ENCODE measurements around the gene AKR1B1.

Gene AKR1B1

DNA sequence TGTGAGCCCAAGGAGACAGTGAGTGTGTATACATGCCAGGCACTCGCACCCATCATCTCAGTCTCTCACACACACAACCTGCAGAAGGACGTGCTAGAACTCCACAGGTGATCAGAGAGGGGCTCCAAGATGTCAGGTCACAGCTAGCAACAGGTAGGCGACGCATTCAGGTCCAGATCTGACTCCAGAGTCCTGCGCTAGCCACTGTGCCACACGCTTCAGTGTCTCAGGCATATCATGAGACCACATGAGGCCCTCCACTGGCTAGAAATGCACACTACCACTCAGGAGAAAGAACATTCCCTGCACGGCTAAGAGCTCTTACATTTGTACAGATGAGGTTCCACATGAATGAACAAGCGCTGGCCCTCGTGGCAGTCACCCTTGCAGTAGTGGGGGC, 11.5 kb downstream of the AKR1B1 start:
- no peaks in the 10 kb centered on the region for H3K9me2 ChIP-seq (replicated peaks; ENCODE audit: insufficient read depth, low read length)
- no peak overlapping the region for H3K9ac ChIP-seq (ENCODE audit: low read length)

DNA sequence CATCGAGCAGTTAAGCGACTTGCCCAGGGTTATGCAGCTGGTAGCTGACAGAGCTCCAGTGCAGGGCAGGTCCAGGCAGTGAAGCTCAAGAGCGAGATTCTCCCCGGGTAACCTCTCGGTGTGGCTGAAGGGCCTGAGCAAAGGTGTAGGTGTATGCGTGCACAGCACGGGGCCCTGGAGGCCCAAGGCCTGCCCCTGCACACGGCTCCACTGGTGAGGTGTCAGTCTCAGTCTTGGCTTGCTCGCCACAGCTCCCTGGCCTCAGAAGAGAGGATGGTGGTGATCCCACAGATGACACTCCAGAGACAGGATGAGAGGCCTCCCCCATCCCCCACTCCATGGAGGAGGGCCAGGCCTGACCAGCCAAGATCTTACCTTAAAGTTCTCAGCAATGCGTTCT, 12.0 kb downstream of the AKR1B1 start:
- Histone ChIP-seq H2AFZ (ENCODE audit: low read length) (no peak overlapping the region), H3K27ac (ENCODE audit: low read length) (no peak overlapping the region), H3K36me3 (replicated peaks; ENCODE audit: insufficient read depth, low read length) (peaks cover 26% of the 10 kb centered on the region), H3K9me2 (replicated peaks; ENCODE audit: insufficient read depth, low read length) (no peaks in the 10 kb centered on the region), H3K4me2 (ENCODE audit: low read depth, low read length) (no peak overlapping the region), H3K27me3 (replicated peaks; ENCODE audit: insufficient read depth, low read length) (no peaks in the 10 kb centered on the region), H3F3A (ENCODE audit: insufficient read depth, low read length) (no peaks in the 10 kb centered on the region), H3K9ac (ENCODE audit: low read length) (no peak overlapping the region), H3K4me3 (ENCODE audit: low read length) (no peak overlapping the region), H3K9me3 (replicated peaks; ENCODE audit: insufficient read depth, low read length) (no peaks in the 10 kb centered on the region), H4K20me1 (ENCODE audit: insufficient read depth, low read length) (no peaks in the 10 kb centered on the region), H3K79me2 (ENCODE audit: low read length) (peaks cover 10% of the 10 kb centered on the region), H3K4me1 (ENCODE audit: low read length) (no peaks in the 10 kb centered on the region)
- no peak for DNase-seq
- TF ChIP-seq, protein P1, sequence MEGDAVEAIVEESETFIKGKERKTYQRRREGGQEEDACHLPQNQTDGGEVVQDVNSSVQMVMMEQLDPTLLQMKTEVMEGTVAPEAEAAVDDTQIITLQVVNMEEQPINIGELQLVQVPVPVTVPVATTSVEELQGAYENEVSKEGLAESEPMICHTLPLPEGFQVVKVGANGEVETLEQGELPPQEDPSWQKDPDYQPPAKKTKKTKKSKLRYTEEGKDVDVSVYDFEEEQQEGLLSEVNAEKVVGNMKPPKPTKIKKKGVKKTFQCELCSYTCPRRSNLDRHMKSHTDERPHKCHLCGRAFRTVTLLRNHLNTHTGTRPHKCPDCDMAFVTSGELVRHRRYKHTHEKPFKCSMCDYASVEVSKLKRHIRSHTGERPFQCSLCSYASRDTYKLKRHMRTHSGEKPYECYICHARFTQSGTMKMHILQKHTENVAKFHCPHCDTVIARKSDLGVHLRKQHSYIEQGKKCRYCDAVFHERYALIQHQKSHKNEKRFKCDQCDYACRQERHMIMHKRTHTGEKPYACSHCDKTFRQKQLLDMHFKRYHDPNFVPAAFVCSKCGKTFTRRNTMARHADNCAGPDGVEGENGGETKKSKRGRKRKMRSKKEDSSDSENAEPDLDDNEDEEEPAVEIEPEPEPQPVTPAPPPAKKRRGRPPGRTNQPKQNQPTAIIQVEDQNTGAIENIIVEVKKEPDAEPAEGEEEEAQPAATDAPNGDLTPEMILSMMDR (IDR thresholded peaks at IDR 0.05; ENCODE audit: low read length) = no peak
- TF ChIP-seq EZH2 (optimal IDR thresholded peaks at IDR 0.05; ENCODE audit: low read depth, low read length) (no peak), EZH2phosphoT487 (IDR thresholded peaks at IDR 0.05; ENCODE audit: low read length) (no peak)

More for the DNA sequence above, 11.5 kb downstream of the AKR1B1 start:
- H3F3A ChIP-seq (ENCODE audit: insufficient read depth, low read length) = no peaks in the 10 kb centered on the region
- H3K27me3 ChIP-seq (replicated peaks; ENCODE audit: insufficient read depth, low read length) = no peaks in the 10 kb centered on the region
- H3K79me2 ChIP-seq (ENCODE audit: low read length) = peaks cover 15% of the 10 kb centered on the region
- H3K27ac ChIP-seq (ENCODE audit: low read length) = no peak overlapping the region
- H3K9me3 ChIP-seq (replicated peaks; ENCODE audit: insufficient read depth, low read length) = no peaks in the 10 kb centered on the region
- H3K36me3 ChIP-seq (replicated peaks; ENCODE audit: insufficient read depth, low read length) = peaks cover 22% of the 10 kb centered on the region
- TF ChIP-seq, protein P1 (IDR thresholded peaks at IDR 0.05; ENCODE audit: low read length) = no peak
- no peak for TF ChIP-seq EZH2phosphoT487 (IDR thresholded peaks at IDR 0.05; ENCODE audit: low read length)
- TF ChIP-seq EZH2 (optimal IDR thresholded peaks at IDR 0.05; ENCODE audit: low read depth, low read length) = no peak
- H2AFZ ChIP-seq (ENCODE audit: low read length) = no peak overlapping the region
- no peaks in the 10 kb centered on the region for H3K4me1 ChIP-seq (ENCODE audit: low read length)
- no peak overlapping the region for H3K4me2 ChIP-seq (ENCODE audit: low read depth, low read length)
- H3K4me3 ChIP-seq (ENCODE audit: low read length) = no peak overlapping the region
- no peak for DNase-seq
- no peaks in the 10 kb centered on the region for H4K20me1 ChIP-seq (ENCODE audit: insufficient read depth, low read length)

DNA sequence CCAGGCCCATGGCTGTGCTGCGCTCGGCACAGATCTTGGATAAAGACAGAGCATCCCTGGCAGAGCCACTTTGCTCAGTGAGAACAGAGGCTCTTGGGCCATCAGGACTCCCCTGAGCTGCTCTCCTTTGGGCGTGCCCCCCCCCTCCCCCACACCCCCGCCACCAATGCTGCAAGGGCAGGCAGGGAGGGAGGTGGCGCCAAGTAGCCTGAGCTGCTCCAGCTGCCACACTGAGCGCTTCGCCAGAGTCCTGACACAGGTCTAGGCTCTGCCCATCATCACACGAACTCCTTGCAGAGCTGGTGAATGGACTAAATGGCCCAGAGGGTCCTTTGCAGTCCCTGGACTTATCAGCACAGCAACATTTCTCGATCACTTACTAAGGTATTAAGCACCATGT, 12.5 kb downstream of the AKR1B1 start:
- Histone ChIP-seq H3K9me2 (replicated peaks; ENCODE audit: insufficient read depth, low read length) (no peaks in the 10 kb centered on the region), H3K36me3 (replicated peaks; ENCODE audit: insufficient read depth, low read length) (peaks cover 29% of the 10 kb centered on the region), H3K27ac (ENCODE audit: low read length) (no peak overlapping the region), H3K4me3 (ENCODE audit: low read length) (no peak overlapping the region), H2AFZ (ENCODE audit: low read length) (no peak overlapping the region), H3K27me3 (replicated peaks; ENCODE audit: insufficient read depth, low read length) (no peaks in the 10 kb centered on the region), H3K4me2 (ENCODE audit: low read depth, low read length) (no peak overlapping the region), H3K9ac (ENCODE audit: low read length) (no peak overlapping the region), H4K20me1 (ENCODE audit: insufficient read depth, low read length) (no peaks in the 10 kb centered on the region), H3F3A (ENCODE audit: insufficient read depth, low read length) (no peaks in the 10 kb centered on the region), H3K9me3 (replicated peaks; ENCODE audit: insufficient read depth, low read length) (no peaks in the 10 kb centered on the region), H3K4me1 (ENCODE audit: low read length) (no peaks in the 10 kb centered on the region), H3K79me2 (ENCODE audit: low read length) (peaks cover 5% of the 10 kb centered on the region)
- TF ChIP-seq, protein P1 (IDR thresholded peaks at IDR 0.05; ENCODE audit: low read length) = no peak
- TF ChIP-seq EZH2phosphoT487 (IDR thresholded peaks at IDR 0.05; ENCODE audit: low read length) (no peak), EZH2 (optimal IDR thresholded peaks at IDR 0.05; ENCODE audit: low read depth, low read length) (no peak)
- no peak for DNase-seq
